ENCODE results near the gene SFMBT1.

SFMBT1 gene, protein sequence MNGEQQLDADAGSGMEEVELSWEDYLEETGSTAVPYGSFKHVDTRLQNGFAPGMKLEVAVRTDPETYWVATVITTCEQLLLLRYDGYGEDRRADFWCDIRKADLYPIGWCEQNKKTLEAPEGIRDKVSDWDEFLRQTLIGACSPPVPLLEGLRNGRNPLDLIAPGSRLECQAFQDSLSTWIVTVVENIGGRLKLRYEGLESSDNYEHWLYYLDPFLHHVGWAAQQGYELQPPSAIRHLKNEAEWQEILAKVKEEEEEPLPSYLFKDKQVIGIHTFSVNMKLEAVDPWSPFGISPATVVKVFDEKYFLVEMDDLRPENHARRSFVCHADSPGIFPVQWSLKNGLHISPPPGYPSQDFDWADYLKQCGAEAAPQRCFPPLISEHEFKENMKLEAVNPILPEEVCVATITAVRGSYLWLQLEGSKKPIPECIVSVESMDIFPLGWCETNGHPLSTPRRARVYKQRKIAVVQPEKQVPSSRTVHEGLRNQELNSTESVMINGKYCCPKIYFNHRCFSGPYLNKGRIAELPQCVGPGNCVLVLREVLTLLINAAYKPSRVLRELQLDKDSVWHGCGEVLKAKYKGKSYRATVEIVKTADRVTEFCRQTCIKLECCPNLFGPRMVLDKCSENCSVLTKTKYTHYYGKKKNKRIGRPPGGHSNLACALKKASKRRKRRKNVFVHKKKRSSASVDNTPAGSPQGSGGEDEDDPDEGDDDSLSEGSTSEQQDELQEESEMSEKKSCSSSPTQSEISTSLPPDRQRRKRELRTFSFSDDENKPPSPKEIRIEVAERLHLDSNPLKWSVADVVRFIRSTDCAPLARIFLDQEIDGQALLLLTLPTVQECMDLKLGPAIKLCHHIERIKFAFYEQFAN

GRCh38 chr3:53045518-53046170 is at the start of gene SFMBT1:
Gene SFMBT1, minus strand, starts transcription at chr3:53046073. Its CDS starts 76,945 bp downstream, at chr3:52969128.
- DNase-seq, result no peak

DNA sequence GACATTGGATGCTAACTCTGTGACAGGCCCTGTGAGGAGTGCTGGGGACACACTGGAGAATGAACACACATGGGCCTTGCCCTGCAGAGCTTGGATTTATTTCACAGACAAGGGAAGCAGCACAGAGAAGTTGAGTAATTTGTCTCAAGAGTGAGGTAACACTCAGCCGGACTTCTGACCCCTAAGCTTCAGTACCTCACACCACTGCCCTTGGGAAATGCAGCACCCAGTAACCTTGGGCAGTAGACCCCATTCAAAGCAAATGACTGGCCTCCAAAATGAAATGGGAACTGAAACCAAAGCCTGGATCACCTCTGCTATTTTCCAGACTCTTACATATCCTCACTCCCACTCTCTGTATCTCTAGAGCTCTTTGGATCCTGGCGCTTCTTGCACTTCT is 47.1 kb upstream of the SFMBT1 start:
- DNase-seq, result no peak

GRCh38 chr3:53092216-53092615 is 46.3 kb upstream of the SFMBT1 start:
- DNase-seq, result no peak

DNA sequence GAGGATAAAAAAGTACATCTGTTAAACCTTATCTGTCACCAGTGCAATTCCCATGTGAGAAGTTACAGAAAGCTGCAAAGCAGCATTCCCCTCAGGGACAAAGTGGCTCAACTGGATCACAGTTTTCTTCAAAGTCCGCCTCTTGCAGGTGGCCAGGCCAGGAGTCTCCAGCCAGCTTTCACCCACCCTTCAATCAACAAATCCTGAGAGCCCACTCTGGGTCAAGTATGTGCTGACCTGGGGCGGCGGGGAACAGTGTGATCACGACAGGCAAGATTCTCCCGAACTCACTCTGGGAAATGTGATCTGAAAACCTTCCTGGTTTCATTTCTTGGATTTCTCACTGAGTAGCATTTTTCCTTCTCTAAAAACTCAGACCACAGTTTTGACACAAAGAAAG is 45.1 kb upstream of the SFMBT1 start:
- DNase-seq, result no peak

DNA sequence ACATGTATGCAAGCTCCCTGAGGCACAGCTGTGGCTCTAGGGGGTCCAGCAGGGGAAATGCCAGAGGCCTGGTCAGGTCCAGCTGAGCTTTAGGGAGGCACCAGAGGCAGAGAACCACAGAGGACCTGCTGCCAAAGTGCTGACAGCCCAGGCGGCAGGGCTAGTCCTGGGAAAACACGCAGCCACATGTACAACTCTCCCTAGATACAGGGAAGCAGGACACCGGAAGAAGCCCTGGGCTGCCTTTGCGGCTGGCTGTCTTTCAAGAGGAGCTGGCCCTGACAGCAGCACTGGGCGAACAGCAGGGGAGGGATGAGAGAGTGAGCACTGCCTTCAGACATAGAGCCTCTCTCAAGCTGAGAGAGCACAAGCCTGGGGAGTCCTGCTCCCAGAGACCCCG is 43.6 kb upstream of the SFMBT1 start:
- no peak for DNase-seq

DNA sequence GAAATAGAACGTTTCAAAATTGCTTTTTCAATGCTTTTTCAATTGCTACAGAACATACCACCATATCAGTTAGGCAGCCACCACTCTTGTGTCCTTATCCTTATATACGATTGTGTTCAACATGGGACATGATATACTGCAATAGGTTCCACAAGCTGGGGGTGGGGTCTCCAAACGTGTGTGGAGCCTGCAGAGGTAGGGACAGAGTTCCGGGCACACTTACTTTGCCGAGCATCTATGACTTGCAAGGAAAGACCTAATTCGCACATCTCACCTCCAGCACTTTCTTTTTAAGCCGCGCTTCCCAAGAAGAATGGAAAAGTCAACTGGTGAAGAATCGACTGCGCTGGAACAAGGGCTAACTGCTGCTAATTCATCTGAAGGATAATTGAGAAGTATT is 39.6 kb upstream of the SFMBT1 start:
- no peak for DNase-seq

GRCh38 chr3:53084310-53085001 is 38.6 kb upstream of the SFMBT1 start:
- DNase-seq, result no peak

- DNase-seq, result no peak
These were observed 38.1 kb upstream of the SFMBT1 start for GRCh38 chr3:53083949-53084309.

DNA sequence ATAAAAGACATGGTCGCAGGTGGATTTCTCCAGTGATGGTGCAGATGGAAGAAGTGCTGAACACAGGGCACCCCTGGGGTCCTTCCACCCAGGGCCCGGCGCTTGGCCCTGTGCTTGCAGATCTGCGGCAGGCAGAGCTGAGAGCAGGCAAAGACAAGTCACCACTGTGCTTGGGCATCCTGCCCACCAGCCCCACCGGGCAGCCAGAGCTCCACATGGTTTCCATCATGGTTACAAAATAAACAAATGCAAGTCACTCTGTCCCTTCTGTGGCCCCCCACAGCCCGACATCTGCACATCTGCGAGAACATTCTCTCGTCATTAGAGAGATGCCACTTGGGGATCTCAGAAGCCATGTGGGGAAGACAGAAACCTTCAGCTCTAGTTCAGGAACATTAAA is 37.6 kb upstream of the SFMBT1 start:
- DNase-seq, result no peak

GRCh38 chr3:53082736-53083135 is 36.9 kb upstream of the SFMBT1 start:
- no peak for DNase-seq

GRCh38 chr3:53081318-53081717 is 35.4 kb upstream of the SFMBT1 start:
- no peak for DNase-seq

DNA sequence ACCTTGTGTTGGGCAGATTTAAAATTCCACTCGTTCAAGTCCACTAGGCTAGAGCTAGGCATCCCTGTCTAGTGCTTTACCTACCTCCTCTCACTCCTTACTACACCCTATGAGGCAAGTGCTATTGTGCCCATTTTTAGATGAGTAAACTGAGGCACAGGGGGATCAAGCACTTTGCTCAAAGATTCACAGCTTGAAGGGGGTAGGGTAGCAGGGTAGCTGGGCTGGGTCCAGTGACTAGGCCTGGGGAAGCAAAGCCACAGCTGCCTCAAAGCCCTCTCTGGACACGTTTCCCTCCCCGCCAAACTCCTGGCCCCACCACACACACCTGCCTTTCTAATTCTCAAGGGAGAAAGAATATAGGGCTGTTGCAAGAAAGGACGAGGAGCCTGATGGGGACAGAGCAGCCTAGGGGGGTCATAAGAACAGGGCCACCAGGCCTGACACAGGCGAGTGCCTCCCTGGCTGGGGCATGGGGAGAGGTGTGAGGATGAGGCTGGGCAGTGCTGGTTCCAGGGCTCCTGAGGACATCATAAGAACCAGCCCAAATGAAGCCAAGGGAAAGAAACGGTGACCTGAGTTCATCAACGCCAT is 34.8 kb upstream of the SFMBT1 start:
- no peak for DNase-seq

DNA sequence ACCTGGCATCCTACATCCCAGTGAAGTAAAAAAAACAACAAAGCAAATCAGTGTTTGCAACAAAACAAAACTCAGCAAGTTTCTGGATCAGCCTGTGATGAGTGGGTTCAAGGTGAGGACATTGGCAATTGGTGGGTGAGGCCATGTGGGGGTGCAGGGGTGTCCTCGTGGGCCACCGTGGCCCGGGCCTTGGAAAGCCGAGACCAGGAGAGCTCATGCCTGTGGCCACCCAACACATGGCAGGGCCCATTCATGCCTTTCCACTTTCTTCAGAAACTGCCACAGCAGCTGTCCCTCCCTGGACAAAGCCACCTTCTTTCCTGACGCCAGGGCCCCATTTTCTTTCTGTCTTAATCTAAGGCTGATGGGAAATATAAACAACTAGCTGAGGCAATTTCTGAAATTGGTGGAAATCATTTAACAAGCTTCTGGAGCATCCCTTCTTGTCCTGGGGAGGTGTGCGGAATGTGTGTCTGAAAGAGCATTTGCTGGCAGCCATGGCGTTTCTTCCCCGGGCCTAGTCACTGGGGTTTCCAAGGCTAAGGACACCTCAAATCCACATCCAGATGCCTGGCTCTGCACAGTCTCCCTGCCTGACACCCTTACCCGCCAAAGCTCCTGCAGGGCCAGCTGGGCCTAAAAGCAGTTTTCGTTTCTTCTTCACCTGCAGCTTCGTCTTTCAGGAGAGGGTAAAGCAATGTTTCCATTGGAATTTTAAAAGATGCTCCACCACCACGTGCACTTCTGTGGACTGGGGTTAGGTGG is 34.1 kb upstream of the SFMBT1 start:
- DNase-seq, result no peak

- no peak for DNase-seq
These were observed 33.3 kb upstream of the SFMBT1 start for GRCh38 chr3:53079147-53079546.

- no peak for DNase-seq
These were observed 32.8 kb upstream of the SFMBT1 start for GRCh38 chr3:53078656-53079055.

DNA sequence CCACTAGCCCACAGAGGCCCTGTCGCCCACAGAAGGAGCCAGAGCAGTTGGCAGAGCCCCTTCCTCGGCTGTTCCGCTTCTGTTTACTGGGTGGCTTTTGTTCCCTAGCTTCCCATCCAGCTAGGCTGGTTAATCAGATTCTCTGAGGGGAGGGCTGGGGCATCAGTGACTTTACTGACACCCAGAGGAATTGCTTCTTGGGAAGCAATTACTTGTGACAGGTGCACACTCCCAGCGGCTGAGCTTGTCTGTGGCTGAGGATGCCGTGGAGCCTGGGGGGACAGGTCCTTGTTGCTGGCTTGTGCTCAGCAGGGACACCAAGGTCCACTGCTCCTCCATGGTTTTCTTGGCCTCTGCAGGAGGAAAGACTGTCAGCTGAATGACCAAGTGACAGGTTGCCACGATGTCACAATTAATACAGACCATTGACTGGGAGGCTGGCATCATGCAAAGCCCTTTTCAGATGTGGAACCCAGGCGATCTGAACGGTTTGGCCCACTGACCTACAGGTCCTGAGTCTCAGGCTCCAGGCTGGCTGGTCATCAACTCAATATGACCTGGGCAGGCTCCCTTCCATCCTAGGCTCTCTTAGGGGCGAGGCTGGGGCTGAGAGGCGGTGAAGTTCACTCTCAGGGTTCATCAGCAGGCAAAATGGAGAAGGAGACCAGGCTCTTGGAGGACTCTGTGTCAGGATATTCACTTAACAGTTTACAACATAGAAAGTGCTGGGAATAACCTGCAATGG is 31.8 kb upstream of the SFMBT1 start:
- no peak for DNase-seq

DNA sequence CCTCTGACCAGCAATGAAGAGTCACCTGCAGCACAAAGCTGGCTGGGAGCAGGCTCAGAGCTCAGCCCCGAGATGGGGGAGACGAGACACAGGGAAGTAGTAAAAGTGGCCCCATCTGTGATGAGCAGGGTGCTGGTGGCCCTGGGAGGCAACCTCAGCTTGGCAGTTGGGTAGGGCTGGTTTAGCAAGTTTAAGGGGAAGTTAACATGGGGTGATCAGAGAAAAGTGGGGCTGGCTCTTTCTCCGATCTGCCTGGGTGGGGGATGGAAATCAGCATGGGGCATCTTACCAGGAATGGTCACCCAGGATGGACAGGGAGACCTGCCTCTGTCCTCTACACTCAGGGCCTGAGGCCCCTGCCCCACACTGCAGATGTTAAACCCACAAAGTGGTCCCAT is 29.9 kb upstream of the SFMBT1 start:
- no peak for DNase-seq

GRCh38 chr3:53074761-53075742 is 29.2 kb upstream of the SFMBT1 start:
- DNase-seq, result no peak

GRCh38 chr3:53074366-53074696 is 28.5 kb upstream of the SFMBT1 start:
- no peak for DNase-seq
